Neural progenitor cell (in vitro differentiated cells): ENCODE data around the gene TMCC3.

Source experiments
- CTCF ChIP-seq: fragments of 200-600 bp; sonication (generic); IDR thresholded peaks from 2 replicates; pipeline ENCODE4 v1.5.1; 2017; ENCODE audit warnings: antibody characterized with exemption, mild to moderate bottlenecking
- EZH2phosphoT487 ChIP-seq: fragments of 200-600 bp; sonication (generic); IDR thresholded peaks from 2 replicates; pipeline ENCODE4 v1.6.1; 2017; ENCODE audit warnings: antibody characterized with exemption

- no peak for TF ChIP-seq CTCF
- TF ChIP-seq EZH2phosphoT487, result no peak
These were observed 10.1 kb upstream of the TMCC3 start for GRCh38 chr12:94660436-94660835.
